ENCODE measurements around the gene ZMAT5. TPM values are rescaled to one million over a fixed set of nuclear protein-coding genes. Genes with fewer than 3 reads are reported as not detected.

The ZMAT5 gene
- total RNA-seq, 2 donors from 2014 or later, result 9.1 to 9.9 TPM

DNA sequence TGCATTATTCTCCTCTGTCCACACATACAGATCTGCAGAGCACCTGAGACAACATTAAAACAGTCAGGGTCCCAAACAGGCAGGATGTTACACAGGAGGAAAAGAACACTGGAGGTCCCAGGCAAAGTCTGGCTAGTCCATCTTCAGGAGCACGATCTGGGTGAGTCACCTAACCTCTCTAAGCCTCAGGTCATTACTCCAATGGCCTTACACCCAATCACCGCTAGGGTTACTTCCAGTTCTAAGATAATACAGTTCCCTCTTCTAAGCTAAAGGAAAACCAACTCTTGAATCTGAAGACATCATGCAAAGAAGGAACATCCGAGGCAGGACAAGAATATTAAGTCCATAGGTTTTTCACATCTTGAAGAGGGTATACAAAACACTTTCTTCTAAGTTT lies 46.8 kb upstream of the ZMAT5 start:
- H3K4me3 ChIP-seq, result no peak overlapping the region
- peaks cover 0 to 22% of the 10 kb centered on the region in 2 donors for H3K36me3 ChIP-seq (replicated peaks in 1 of 2; ENCODE audit: insufficient read depth in 1 of 2, low read depth in 2 of 2)
- DNase-seq (no peak), ATAC-seq (no peak)
- no peaks in the 10 kb centered on the region for H3K9me3 ChIP-seq
- TF ChIP-seq POLR2A (IDR thresholded peaks at IDR 0.05), result no peak
- TF ChIP-seq, protein P1, sequence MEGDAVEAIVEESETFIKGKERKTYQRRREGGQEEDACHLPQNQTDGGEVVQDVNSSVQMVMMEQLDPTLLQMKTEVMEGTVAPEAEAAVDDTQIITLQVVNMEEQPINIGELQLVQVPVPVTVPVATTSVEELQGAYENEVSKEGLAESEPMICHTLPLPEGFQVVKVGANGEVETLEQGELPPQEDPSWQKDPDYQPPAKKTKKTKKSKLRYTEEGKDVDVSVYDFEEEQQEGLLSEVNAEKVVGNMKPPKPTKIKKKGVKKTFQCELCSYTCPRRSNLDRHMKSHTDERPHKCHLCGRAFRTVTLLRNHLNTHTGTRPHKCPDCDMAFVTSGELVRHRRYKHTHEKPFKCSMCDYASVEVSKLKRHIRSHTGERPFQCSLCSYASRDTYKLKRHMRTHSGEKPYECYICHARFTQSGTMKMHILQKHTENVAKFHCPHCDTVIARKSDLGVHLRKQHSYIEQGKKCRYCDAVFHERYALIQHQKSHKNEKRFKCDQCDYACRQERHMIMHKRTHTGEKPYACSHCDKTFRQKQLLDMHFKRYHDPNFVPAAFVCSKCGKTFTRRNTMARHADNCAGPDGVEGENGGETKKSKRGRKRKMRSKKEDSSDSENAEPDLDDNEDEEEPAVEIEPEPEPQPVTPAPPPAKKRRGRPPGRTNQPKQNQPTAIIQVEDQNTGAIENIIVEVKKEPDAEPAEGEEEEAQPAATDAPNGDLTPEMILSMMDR (IDR thresholded peaks at IDR 0.05), result no peak
- WGBS, 2 donors, result 67 to 79% methylated on average over 3 of the region's 3 CpGs
- H3K4me1 ChIP-seq, result peaks cover 6% of the 10 kb centered on the region
- intact Hi-C loops (cut with DNase I), result no loop called here
- no peak overlapping the region for H3K27ac ChIP-seq
- no peaks in the 10 kb centered on the region for H3K27me3 ChIP-seq

DNA sequence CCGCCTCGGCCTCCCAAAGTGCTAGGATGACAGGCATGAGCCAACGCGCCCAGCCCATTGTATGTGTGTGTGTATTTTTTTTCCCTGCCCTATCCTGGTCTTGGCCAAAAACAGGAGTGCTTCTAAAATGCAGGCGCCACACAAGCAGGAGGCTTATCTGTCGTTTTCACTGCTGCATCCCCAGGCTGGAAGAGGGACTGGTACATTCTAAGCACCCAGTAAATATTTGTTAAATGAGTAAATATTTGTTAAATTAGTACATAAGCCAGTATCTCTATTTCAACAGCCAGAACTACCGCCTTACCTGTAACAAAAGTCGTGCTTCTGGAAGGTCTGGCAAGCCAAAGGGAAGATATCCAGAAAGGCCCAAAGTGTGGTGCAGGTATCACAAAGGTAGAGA lies 46.3 kb upstream of the ZMAT5 start:
- Histone ChIP-seq H3K4me3 (no peak overlapping the region), H3K36me3 (replicated peaks in 1 of 2; ENCODE audit: insufficient read depth in 1 of 2, low read depth in 2 of 2) (peaks cover 0 to 22% of the 10 kb centered on the region in 2 donors), H3K4me1 (peaks cover 6% of the 10 kb centered on the region), H3K27me3 (no peaks in the 10 kb centered on the region), H3K9me3 (no peaks in the 10 kb centered on the region), H3K27ac (no peak overlapping the region)
- 70 to 88% methylated on average over 7 to 8 of the region's 8 CpGs for WGBS, 2 donors
- no peak for DNase-seq
- no peak for TF ChIP-seq POLR2A (IDR thresholded peaks at IDR 0.05)
- TF ChIP-seq, protein P1 (IDR thresholded peaks at IDR 0.05), result no peak
- intact Hi-C loops (cut with DNase I), result no loop called here
- ATAC-seq, result no peak

DNA sequence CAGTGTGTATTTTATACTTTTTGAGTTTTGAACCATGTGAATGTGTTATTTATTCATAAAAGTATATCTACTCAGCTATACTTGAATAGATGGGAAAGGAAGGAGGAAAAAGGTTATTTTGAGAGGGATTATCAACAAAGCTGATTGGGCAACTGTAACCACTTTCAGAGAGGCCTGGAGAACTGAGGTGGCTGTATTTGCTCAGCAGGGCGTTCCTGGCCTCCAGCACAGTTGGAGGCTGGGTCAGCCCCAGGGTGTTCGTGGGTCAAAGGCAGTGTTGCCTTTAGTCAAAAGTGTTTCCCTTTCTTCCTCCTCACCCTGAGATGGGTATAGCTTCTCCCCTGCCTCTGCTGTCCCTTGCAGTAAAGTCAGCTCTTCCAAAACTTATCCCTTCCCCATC lies 44.6 kb upstream of the ZMAT5 start:
- Histone ChIP-seq H3K27me3 (no peaks in the 10 kb centered on the region), H3K27ac (no peak overlapping the region), H3K36me3 (replicated peaks in 1 of 2; ENCODE audit: insufficient read depth in 1 of 2, low read depth in 2 of 2) (peaks cover 3 to 29% of the 10 kb centered on the region in 2 donors), H3K9me3 (no peaks in the 10 kb centered on the region), H3K4me1 (peaks cover 6% of the 10 kb centered on the region), H3K4me3 (no peak overlapping the region)
- intact Hi-C loops (cut with DNase I), result no loop called here
- TF ChIP-seq POLR2A (IDR thresholded peaks at IDR 0.05), result no peak
- TF ChIP-seq, protein P1 (IDR thresholded peaks at IDR 0.05), result no peak
- no peak for ATAC-seq
- DNase-seq, result no peak
- 44 to 69% methylated on average over 2 of the region's 2 CpGs for WGBS, 2 donors

DNA sequence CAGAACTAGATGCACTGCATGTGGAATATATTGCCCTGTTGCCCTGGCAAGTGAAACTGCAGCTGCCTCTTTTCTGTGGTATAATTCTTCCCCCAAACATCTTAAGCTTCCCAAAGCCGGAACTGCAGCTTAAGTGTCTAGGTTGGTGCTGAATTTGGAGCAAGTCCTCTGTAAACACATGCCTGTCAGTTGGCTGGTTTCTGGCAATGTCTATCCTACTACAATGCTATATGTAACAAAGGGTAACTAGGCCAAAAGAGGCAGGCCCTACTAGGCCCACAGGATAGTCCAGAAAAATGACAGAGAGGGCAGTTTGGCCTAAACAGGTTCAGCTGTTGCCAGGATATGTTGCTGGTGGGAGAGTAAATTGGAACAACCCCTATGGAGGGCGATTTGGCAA lies 43.4 kb upstream of the ZMAT5 start:
- Histone ChIP-seq H3K4me1 (no peaks in the 10 kb centered on the region), H3K36me3 (replicated peaks in 1 of 2; ENCODE audit: insufficient read depth in 1 of 2, low read depth in 2 of 2) (peaks cover 12 to 40% of the 10 kb centered on the region in 2 donors), H3K27me3 (no peaks in the 10 kb centered on the region), H3K4me3 (no peak overlapping the region), H3K27ac (no peak overlapping the region), H3K9me3 (no peaks in the 10 kb centered on the region)
- ATAC-seq (no peak), DNase-seq (no peak)
- intact Hi-C loops (cut with DNase I), result no loop called here
- TF ChIP-seq, protein P1 (IDR thresholded peaks at IDR 0.05), result no peak
- WGBS, 2 donors, result 71 to 72% methylated on average over 2 of the region's 2 CpGs

DNA sequence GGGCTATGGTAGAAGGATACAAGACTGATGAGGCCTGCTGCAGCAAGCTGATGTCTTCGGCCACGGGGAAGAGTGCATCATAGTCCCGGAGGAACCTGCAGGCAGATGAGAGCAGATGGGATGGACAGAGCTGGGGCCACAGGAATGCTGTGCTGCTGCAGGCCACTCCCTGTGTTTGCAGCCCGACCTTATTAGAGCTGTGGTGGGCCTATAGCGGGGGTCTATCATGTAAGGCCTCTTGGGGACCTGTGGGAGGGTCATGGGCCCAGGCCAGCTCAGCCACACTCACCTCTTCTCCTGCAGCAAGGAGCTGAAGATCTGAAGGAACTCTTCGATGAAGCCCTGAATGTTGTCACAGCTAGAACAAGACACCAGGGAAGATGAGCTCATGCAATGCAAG lies 39.4 kb upstream of the ZMAT5 start:
- no peak for ATAC-seq
- Histone ChIP-seq H3K36me3 (replicated peaks in 1 of 2; ENCODE audit: insufficient read depth in 1 of 2, low read depth in 2 of 2) (peaks cover 12 to 31% of the 10 kb centered on the region in 2 donors), H3K27me3 (no peaks in the 10 kb centered on the region), H3K4me3 (no peak overlapping the region), H3K27ac (no peak overlapping the region), H3K9me3 (no peaks in the 10 kb centered on the region), H3K4me1 (no peaks in the 10 kb centered on the region)
- 86 to 91% methylated on average over 1 to 6 of the region's 6 CpGs for WGBS, 2 donors
- intact Hi-C loops (cut with DNase I), result no loop called here
- DNase-seq, result no peak
- TF ChIP-seq, protein P1 (IDR thresholded peaks at IDR 0.05), result no peak
- no peak for TF ChIP-seq POLR2A (IDR thresholded peaks at IDR 0.05)
